ENCODE results near the gene SLC4A2. TPM values are rescaled to one million over a fixed set of nuclear protein-coding genes. Genes with fewer than 3 reads are reported as not detected.

Gene SLC4A2
- total RNA-seq, 1 donor from 2014 or later: 128 TPM

DNA sequence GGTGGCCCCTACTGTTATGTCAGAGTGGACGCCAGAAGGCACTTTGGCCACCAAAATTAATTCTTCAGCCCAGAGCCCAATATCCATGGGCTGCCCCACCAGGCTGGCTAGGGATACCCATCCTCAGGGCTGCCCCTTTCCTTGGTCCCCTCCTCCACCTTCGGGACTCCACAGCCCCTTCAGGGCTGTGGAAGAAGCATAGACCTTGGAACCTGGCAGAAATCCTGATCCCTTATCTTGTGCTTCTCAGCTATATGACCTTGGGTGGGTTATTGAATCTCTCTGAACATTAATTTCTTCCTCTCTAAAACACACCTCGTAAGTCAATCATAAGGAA, 24.4 kb downstream of the SLC4A2 start:
- Mint-ChIP-seq H3K4me3 (peak overlapping the region; percentile 78), H3K27ac (peak overlapping the region; percentile 55), H3K9me3 (no peaks in the 10 kb centered on the region), H3K27me3 (ENCODE audit: insufficient read depth) (peaks cover 17% of the 10 kb centered on the region), H3K36me3 (ENCODE audit: low read depth) (peaks cover 10% of the 10 kb centered on the region), H3K4me1 (ENCODE audit: low read depth) (peaks cover 38% of the 10 kb centered on the region)
- no peak for DNase-seq (ENCODE audit: low spot score)
- intact Hi-C loops (cut with micrococcal nuclease): loop anchor here (1.0 to 10.0 kb wide), 7 partner anchors 106 to 1459 kb away; partner anchors contain the start of genes ABCF2, ACTR3C, CHPF2 and LRRC61

DNA sequence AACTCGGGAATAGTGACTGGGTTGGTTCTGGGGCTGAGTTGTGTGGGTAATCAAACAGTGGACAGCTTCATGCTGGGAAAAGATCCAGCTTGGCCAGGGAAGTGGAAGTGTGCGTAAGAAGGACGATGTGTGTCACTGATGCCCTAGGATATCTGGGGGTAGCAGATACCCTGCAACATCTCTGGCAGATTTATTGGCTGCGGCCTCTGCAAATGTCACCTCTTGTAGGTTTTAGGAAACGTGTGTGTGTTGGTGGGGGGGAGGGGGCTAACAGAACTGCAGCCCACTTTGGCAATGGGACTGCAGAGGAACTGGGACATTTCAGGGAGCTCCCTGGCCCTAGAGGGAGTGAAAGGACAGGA, 25.9 kb downstream of the SLC4A2 start:
- Mint-ChIP-seq H3K27me3 (ENCODE audit: insufficient read depth) (peaks cover 20% of the 10 kb centered on the region), H3K4me1 (ENCODE audit: low read depth) (peaks cover 39% of the 10 kb centered on the region), H3K4me3 (peak overlapping the region; percentile 87), H3K27ac (peak overlapping the region; percentile 81), H3K36me3 (ENCODE audit: low read depth) (peaks cover 8% of the 10 kb centered on the region), H3K9me3 (no peaks in the 10 kb centered on the region)
- intact Hi-C loops (cut with micrococcal nuclease): loop anchor here (10.0 kb wide), 2 partner anchors 1371 to 1461 kb away; a partner anchor contains a TSS
- no peak for DNase-seq (ENCODE audit: low spot score)

DNA sequence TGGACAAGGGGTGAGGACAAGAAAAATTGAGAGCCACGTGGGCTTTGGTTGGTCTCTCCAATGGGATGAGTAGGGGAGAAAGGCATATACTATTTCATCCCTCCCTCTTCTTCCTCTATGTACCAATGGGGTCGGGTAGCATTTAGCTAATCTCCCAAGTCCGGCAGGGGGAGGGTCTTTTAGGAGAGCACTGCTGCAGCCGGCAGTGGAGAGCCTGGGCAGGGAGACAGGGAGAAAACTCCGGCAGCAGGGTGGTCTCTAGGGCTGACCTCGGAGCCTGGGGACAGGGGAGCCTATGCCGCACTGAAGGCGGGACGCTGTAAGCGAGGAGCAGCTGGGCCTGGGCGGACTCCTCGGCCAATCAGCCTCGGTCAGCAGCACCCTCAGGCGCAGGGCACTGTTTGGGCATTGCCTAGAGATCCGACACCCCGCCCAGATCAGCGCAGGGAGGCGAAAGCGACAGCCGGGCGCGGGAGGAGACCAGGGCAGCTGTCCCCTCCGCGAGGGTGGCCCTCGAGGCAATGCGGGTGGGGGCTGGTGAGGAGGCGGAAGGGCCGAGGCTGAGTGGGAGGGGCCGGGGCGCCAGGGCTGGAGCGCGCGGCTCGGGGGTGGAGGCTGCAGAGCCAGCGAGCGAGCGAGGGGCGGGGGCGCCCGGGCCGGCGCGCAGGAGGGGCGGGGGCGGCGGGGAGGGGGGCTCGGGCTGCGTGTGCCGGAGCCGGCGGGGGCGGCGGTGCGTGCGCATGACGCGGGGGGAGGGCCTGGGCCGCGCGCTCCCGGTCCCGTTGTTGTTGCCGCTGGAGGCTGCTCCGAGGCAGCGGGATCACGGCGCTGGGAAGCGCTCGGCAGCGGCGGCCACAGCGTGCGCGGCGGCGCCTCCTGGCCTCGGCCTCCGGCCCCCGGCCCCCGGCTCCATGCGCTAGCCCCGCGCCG, 26.6 kb downstream of the SLC4A2 start, which contains the start of gene AGAP3:
AGAP3 (plus strand) TSS at position 785 of the 930 bp plus-strand sequence. CDS start 267 bp downstream, outside the sequence.
- peaks cover 8% of the 10 kb centered on the region for H3K36me3 Mint-ChIP-seq (ENCODE audit: low read depth)
- peak within 1 kb of the TSS; percentile 88 for H3K4me3 Mint-ChIP-seq
- DNase-seq (ENCODE audit: low spot score): peak; percentile 47
- peak within 1 kb of the TSS; percentile 84 for H3K27ac Mint-ChIP-seq
- intact Hi-C loops (cut with micrococcal nuclease): loop anchor here (10.0 kb wide), 2 partner anchors 1371 to 1461 kb away; a partner anchor contains a TSS
- peaks cover 20% of the 10 kb centered on the region for H3K27me3 Mint-ChIP-seq (ENCODE audit: insufficient read depth)
- peaks cover 39% of the 10 kb centered on the region for H3K4me1 Mint-ChIP-seq (ENCODE audit: low read depth)
- H3K9me3 Mint-ChIP-seq: no peaks in the 10 kb centered on the region

DNA sequence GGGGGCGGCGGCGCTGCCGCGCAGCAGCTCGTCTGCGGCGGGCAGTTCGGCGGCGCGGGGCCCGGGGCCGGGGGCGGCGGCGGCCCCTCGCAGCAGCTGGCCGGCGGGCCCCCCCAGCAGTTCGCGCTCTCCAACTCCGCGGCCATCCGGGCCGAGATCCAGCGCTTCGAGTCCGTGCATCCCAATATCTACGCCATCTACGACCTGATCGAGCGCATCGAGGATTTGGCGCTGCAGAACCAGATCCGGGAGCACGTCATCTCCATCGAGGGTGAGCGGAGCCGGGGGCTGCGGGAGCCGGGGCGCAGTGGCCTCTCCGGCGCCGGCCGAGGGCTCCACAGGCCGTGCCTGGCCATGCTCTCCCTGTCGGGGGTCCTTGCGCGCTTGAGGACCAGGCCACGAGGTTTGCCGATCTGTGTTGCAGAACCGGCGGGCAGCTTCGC, 27.4 kb downstream of the SLC4A2 start:
- peak overlapping the region; percentile 74 for H3K27ac Mint-ChIP-seq
- H3K4me1 Mint-ChIP-seq (ENCODE audit: low read depth): peaks cover 46% of the 10 kb centered on the region
- H3K36me3 Mint-ChIP-seq (ENCODE audit: low read depth): peaks cover 8% of the 10 kb centered on the region
- peak overlapping the region; percentile 88 for H3K4me3 Mint-ChIP-seq
- peaks cover 20% of the 10 kb centered on the region for H3K27me3 Mint-ChIP-seq (ENCODE audit: insufficient read depth)
- H3K9me3 Mint-ChIP-seq: no peaks in the 10 kb centered on the region
- no peak for DNase-seq (ENCODE audit: low spot score)
- intact Hi-C loops (cut with micrococcal nuclease): loop anchor here (1.0 to 10.0 kb wide), 4 partner anchors 24 to 1462 kb away; partner anchors contain the start of gene ABCF2

DNA sequence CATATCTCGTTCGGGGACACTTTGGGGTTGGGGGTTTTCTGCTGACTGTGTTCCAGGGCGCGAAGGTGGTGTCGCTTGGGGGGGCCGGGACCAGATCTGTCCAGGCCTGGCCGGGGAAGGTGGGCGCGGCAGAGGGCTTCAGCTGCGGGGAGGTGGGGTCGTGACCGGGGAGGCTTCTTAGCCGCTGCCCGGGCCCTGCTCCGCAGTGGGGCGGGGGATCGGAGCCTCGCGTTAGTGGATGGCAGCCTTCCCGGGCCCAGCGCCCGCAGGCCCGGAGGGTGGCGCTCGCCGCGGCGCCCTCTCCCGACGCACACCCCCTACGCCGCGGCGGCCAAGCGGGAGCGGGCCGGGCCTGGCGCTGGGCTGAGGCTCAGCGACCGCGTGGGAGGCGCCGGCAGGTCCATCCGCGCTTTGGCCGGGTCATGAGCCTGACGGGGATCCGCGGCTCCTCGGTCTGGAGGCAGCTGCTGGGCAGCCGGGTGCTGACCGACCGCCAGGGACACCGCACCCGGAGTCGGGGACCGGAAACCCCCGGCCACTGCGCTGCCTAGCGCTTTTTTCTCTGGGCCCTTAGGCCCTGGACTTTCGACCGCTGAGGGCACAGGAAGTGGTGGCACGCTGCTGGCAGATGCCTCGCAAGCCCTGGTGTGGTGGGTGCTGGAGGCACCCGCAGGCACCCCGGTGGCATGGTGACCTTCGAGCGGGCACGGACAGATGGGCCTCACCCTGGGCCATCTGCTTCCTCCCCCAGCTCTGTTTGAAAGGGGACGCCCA, 28.0 kb downstream of the SLC4A2 start:
- Mint-ChIP-seq H3K27ac (peak overlapping the region; percentile 84), H3K4me3 (peak overlapping the region; percentile 88), H3K4me1 (ENCODE audit: low read depth) (peaks cover 41% of the 10 kb centered on the region), H3K9me3 (no peaks in the 10 kb centered on the region), H3K36me3 (ENCODE audit: low read depth) (peaks cover 8% of the 10 kb centered on the region), H3K27me3 (ENCODE audit: insufficient read depth) (peaks cover 20% of the 10 kb centered on the region)
- DNase-seq (ENCODE audit: low spot score): no peak
- intact Hi-C loops (cut with micrococcal nuclease): loop anchor here (1.0 to 10.0 kb wide), 4 partner anchors 24 to 1463 kb away; partner anchors contain the start of gene ABCF2

DNA sequence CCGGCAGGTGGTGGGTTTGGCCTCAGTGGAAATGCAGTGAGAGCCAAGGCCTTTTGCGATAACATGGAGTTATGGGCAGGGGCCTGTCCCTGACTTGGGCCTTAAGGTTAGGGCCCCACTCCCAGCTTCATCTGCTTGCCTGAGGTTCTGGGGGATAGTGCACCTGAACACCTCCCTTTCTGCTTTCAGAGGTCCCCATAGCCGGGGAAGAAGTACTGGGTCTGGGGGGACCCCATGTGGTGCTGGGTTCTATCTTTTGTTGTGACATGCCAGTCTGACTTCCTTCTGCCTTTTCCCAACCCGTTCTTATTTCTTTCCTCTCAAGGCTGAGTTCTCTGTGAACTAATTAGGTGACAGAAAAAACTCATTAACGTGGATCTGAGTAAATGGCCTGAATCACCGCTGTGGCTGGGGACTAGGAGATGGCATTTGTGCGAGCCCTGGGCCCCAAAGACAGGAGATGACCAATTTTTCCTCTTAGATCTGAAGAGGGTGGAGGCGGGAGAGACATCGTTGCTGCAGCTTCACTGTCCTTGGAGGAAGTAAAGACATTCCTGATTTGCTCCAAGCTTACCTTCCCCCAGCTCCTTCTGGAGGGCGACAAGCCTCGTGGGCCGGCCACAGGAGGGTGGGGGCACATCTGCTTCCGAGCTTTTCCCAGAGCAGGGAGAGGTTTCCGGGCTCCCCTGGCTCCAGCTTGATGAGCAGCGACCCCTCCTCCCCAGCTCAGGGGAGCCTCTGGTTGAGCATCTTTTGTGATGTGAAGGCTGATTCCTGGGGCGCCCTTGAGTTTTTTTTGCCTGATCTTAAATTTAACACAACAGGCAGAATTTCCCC, 28.8 kb downstream of the SLC4A2 start:
- Mint-ChIP-seq H3K36me3 (ENCODE audit: low read depth) (peaks cover 5% of the 10 kb centered on the region), H3K27ac (no peak overlapping the region), H3K9me3 (no peaks in the 10 kb centered on the region), H3K4me1 (ENCODE audit: low read depth) (peaks cover 35% of the 10 kb centered on the region), H3K4me3 (peak overlapping the region; percentile 88), H3K27me3 (ENCODE audit: insufficient read depth) (peaks cover 20% of the 10 kb centered on the region)
- DNase-seq (ENCODE audit: low spot score): no peak
- intact Hi-C loops (cut with micrococcal nuclease): loop anchor here (10.0 kb wide), 2 partner anchors 1373 to 1463 kb away; a partner anchor contains a TSS

DNA sequence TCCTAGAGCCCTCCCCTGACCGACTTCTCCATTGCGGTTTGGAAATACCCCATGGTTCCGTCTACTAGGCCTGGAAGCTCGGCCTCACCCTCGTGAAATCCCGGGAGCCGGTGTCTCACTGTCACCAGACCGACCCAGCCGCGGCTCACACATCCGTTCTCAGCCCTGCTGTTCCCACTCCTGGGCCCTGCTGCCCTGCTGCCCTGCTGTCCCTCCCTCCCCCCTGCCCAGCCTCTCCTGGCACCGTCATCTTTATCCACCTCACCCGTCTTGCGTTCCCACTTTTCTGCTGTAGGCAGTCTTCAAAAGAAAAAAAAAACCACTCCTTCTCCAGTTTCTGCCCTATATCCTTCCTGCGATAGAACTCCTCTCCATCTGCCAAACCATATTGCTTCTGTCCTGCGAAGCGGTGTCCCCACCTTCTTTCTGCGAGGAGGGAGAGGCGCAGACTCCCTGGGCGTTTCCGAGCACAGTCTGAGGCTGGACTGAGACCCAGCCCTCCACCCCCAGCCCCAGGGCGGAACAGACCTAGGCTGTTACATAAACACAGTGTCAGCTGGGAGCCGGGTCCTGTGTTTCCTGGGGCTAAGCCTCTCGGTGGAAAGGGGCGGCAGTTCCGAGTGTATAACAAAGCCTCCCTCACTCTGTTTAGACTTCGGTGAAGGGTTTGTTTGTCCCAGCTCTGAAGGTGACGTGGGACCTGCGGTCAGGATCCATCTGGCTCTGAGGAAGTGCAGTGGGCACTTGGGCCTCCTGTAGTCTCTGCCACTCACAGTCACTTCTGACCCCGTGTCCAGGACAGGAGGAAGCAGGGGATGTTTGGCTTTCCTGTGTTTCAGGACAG, 29.7 kb downstream of the SLC4A2 start:
- Mint-ChIP-seq H3K4me3 (peak overlapping the region; percentile 60), H3K36me3 (ENCODE audit: low read depth) (peaks cover 5% of the 10 kb centered on the region), H3K27me3 (ENCODE audit: insufficient read depth) (peaks cover 20% of the 10 kb centered on the region), H3K9me3 (no peaks in the 10 kb centered on the region), H3K4me1 (ENCODE audit: low read depth) (peaks cover 32% of the 10 kb centered on the region), H3K27ac (no peak overlapping the region)
- intact Hi-C loops (cut with micrococcal nuclease): loop anchor here (10.0 kb wide), 2 partner anchors 1374 to 1464 kb away; a partner anchor contains a TSS
- no peak for DNase-seq (ENCODE audit: low spot score)

DNA sequence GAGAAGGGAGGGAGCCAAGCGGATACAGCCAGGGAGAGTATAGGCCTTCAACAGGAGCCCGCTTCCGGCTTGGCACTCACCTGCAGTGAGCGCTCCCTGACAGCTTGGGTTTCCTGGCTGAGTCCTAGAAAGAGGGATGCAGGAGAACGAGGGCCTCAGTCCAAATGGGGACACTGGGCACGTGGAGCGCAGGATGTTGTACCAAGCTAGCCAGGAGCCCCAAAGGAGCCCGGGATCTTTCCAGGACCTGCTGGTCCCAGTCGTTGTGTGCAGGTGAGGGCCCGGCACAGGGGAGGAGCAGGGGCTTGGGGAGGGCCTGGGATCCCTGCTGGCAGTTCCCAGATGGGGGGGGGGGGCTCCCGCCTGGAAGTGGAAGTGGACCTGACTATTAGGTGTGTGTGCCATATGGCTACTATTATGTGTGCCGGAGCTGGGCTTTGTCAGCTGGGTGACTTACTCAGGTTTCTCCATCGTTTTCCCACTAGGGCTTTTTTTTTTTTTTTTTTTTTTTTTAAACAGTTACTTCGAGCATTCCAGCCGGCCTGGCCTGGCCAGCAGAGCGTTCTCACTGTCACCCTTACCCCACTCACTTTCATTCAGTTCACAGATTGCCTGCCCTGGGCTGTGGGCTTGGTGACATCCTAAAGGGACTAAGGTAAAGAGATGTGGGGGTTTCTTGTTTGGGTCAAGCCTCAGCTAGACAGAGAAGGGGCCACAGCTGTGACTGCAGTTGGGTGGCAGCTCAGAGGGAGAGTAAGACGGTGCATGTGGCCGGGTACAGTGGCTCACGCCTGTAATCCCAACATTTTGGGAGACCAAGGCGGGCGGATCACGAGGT, 30.7 kb downstream of the SLC4A2 start:
- peaks cover 5% of the 10 kb centered on the region for H3K36me3 Mint-ChIP-seq (ENCODE audit: low read depth)
- DNase-seq (ENCODE audit: low spot score): no peak
- intact Hi-C loops (cut with micrococcal nuclease): loop anchor here (10.0 kb wide), 2 partner anchors 1375 to 1465 kb away; a partner anchor contains a TSS
- H3K27ac Mint-ChIP-seq: no peak overlapping the region
- peaks cover 24% of the 10 kb centered on the region for H3K4me1 Mint-ChIP-seq (ENCODE audit: low read depth)
- H3K4me3 Mint-ChIP-seq: no peak overlapping the region
- H3K27me3 Mint-ChIP-seq (ENCODE audit: insufficient read depth): peaks cover 14% of the 10 kb centered on the region
- H3K9me3 Mint-ChIP-seq: no peaks in the 10 kb centered on the region

DNA sequence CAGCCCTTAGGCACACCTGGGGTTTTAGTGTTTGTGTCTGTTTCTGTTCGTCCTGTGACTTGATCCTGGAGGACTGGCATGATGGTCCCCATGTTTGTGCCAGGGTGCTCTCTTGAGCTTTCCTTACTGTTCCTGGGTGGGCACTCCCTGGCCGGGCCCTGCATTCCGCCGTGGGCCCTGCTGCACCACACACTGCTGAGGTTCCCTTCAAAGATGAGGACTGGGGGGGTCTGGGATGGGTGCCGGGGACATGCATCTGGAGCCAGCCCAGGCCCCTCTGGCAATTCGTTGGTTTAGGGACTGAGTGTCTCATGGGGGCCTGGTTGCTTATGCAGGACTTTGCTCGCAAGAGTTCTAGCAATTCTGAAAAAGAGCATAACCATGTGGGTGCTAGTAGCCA, 31.6 kb downstream of the SLC4A2 start:
- Mint-ChIP-seq H3K36me3 (ENCODE audit: low read depth) (peaks cover 5% of the 10 kb centered on the region), H3K4me3 (no peak overlapping the region), H3K27me3 (ENCODE audit: insufficient read depth) (peaks cover 8% of the 10 kb centered on the region), H3K4me1 (ENCODE audit: low read depth) (peaks cover 16% of the 10 kb centered on the region), H3K9me3 (no peaks in the 10 kb centered on the region), H3K27ac (no peak overlapping the region)
- no peak for DNase-seq (ENCODE audit: low spot score)
- intact Hi-C loops (cut with micrococcal nuclease): no loop called here

DNA sequence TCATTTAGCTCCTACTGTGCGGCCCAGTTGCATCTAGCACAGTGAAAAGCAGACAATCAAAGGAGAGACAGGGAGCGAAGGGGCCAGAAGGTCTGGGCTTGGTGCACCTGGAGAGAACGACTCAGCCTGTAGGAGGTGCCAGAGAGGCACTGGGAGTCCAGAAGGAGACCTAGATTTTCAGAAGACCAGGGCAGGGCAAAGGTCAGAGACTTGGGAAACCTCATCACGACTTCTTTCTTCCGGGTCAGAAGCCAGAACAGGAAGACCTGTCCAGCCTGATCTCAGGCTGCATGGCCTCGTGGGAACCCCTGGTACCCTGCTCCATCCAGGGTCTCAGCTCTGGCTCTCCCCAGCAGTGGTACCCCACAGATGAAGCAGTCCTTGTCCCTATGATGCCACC, 32.0 kb downstream of the SLC4A2 start:
- no peak overlapping the region for H3K4me3 Mint-ChIP-seq
- no peaks in the 10 kb centered on the region for H3K9me3 Mint-ChIP-seq
- peaks cover 5% of the 10 kb centered on the region for H3K36me3 Mint-ChIP-seq (ENCODE audit: low read depth)
- no peak overlapping the region for H3K27ac Mint-ChIP-seq
- peaks cover 16% of the 10 kb centered on the region for H3K4me1 Mint-ChIP-seq (ENCODE audit: low read depth)
- intact Hi-C loops (cut with micrococcal nuclease): no loop called here
- no peak for DNase-seq (ENCODE audit: low spot score)
- H3K27me3 Mint-ChIP-seq (ENCODE audit: insufficient read depth): peaks cover 8% of the 10 kb centered on the region

DNA sequence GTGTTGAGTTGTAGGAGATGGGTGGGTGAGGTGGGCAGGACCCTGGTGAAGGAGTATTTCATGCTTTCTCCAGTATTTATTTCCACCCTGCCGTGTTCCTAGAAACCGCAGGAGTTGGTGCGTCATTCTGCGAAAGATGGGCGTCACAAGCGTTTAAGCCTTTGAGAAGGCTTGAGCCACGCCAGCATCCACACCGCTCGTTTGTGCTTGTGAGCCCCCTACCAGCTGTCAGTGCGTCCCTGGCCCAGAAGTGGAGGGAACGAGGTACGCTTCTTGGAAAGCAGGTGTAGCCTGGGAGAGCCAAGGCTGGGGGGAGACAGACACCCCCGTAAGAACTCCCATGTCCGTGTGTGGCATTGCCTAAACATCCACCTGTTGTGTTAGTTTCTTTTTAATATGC, 32.6 kb downstream of the SLC4A2 start:
- Mint-ChIP-seq H3K9me3 (no peaks in the 10 kb centered on the region), H3K27me3 (ENCODE audit: insufficient read depth) (peaks cover 8% of the 10 kb centered on the region), H3K27ac (no peak overlapping the region), H3K4me3 (no peak overlapping the region), H3K36me3 (ENCODE audit: low read depth) (peaks cover 5% of the 10 kb centered on the region), H3K4me1 (ENCODE audit: low read depth) (peaks cover 16% of the 10 kb centered on the region)
- intact Hi-C loops (cut with micrococcal nuclease): no loop called here
- DNase-seq (ENCODE audit: low spot score): no peak
